GM18498 (cell line): ENCODE data around the gene SEMG1.

Experiments used
- ATAC-seq: cut with Tn5 transposase; IDR thresholded peaks from one replicate; pipeline ENCODE4 v1.9.1; 2021; ENCODE audit warnings: mild to moderate bottlenecking, moderate library complexity; ENCODE audit not compliant: unreplicated experiment

SEMG1 gene

GRCh38 chr20:45206725-45207124 is at the start of gene SEMG1:
Gene SEMG1, plus strand, starts transcription at chr20:45207033. Its CDS starts 21 bp downstream, at chr20:45207054.
- ATAC-seq: no peak

GRCh38 chr20:45157962-45158361 is 48.9 kb upstream of the SEMG1 start:
- ATAC-seq: no peak

GRCh38 chr20:45163083-45163803 is 43.6 kb upstream of the SEMG1 start:
- ATAC-seq: no peak

DNA sequence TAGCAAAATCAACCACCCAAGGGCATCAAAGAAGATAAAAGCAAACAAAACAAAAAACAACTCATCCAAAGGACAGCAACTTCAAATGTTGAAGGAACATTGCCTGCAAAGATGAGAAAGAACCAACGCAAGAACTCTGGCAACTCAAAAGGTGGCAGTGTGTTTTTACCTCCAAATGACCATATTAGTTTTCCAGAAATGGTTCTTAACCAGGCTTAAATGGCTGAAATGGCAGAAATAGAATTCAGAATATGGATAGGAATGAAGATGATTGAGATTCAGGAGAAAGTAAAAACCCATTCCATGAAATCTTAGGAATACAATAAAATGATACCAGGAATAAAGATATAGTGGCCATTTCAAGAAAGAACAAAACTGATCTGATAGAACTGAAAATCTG is 41.9 kb upstream of the SEMG1 start:
- ATAC-seq: no peak

- no peak for ATAC-seq
Measured at GRCh38 chr20:45173522-45173921, 33.3 kb upstream of the SEMG1 start.

GRCh38 chr20:45174434-45175364 is 32.1 kb upstream of the SEMG1 start, which contains the start of gene PI3:
Gene PI3, plus strand, starts transcription at chr20:45174902. Its CDS starts 21 bp downstream, at chr20:45174923.
- no peak for ATAC-seq

GRCh38 chr20:45176526-45177267 is 30.1 kb upstream of the SEMG1 start:
- no peak for ATAC-seq

- no peak for ATAC-seq
Measured at GRCh38 chr20:45179166-45179565, 27.7 kb upstream of the SEMG1 start.

DNA sequence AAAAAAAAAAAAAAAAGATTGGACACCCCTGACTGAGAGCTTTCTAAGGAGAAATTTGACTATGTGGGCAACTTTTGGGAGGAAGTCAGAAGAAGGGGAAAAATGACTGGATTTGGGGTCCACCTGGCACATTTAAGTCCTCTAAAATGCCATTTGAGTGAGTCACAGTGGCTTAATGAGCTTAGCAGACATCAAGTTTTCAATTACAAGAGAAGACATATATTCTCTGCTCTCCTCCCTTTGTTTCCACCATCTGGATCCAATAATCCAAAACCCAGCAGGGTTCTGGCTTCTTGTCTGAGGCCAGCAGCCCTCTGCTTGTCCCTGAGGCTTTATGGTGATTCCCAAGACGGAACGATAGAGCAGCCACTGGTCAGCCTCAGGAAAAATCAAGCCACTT is 25.2 kb upstream of the SEMG1 start:
- no peak for ATAC-seq

DNA sequence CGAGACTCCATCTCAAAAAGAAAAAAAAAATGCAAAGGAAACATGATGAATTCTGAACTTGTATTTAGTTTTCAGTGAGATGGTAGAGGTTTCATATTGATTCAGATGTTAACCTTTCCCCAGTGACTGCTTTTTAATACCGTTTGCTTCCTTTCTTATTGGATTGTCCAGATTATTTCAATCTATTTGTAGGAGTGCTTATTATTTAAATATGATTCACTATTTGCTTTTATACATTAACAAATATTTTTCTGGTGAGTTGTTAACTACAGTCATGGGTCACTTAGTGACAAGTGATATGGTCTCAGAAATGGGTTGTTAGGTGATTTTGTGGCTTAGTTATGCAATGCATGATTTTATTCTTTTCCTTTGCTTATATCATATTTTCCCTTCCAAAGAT is 23.7 kb upstream of the SEMG1 start:
- ATAC-seq: no peak

DNA sequence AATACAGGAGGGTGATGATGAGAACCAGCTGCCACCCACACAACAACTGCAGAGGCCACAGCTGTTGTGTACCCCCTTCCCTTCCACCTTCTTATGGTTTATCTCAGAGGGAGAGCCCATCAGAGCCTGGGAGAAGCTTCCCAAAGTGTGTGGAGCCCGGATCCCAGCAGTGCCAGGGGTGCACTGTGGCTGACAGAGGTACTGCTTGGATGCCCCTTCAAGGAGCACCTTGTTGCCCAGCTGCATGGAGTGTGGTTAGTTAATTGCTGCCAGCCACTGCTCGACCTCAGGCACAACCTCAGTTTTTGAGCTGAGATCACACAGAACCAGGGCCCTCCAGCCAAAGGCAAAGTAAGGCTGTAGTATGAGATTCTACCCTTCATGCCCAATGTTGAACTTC is 19.1 kb upstream of the SEMG1 start:
- no peak for ATAC-seq

- no peak for ATAC-seq
Measured at GRCh38 chr20:45189067-45189609, 17.7 kb upstream of the SEMG1 start.

DNA sequence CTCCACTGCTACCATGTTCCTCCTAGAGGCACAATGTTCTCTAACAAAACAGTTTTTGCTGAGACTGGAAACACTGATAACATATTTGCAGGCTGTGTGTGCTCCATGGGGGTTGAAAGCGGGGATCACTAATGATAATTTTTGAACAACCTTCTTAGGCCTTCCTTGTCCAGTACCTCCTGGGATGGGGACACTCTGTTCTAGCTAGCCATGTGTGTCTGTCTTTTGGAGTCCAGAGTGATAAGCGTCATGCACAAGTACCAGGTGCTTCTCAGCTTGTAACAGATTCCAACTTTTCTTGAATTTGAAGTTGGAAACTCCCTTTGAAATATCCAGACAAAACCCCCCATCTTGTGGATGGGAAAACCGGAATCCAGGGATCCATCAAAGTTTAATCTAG is 17.0 kb upstream of the SEMG1 start:
- ATAC-seq: no peak

- ATAC-seq: no peak
Measured at GRCh38 chr20:45191926-45192325, 14.9 kb upstream of the SEMG1 start.

GRCh38 chr20:45193331-45193730 is 13.5 kb upstream of the SEMG1 start:
- ATAC-seq: no peak

DNA sequence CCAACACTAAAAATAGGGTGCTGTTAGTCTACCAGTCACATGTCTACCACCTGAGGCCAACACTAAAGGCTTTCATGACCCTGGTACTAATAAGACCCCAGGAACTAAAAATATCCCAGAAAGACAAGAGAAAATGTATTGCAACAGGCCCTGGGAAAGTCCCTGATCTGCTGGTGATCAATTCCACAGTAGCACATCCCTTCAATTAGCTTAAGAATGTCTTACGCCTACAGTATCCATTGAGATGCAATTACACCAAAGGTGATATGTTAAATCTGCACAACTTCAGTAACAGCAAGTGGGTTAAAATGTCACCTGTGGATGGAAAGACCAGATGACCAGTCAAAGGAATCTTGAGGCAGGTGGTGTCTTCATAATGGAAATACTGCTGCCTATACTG is 3.1 kb downstream of the SEMG1 start:
- no peak for ATAC-seq

DNA sequence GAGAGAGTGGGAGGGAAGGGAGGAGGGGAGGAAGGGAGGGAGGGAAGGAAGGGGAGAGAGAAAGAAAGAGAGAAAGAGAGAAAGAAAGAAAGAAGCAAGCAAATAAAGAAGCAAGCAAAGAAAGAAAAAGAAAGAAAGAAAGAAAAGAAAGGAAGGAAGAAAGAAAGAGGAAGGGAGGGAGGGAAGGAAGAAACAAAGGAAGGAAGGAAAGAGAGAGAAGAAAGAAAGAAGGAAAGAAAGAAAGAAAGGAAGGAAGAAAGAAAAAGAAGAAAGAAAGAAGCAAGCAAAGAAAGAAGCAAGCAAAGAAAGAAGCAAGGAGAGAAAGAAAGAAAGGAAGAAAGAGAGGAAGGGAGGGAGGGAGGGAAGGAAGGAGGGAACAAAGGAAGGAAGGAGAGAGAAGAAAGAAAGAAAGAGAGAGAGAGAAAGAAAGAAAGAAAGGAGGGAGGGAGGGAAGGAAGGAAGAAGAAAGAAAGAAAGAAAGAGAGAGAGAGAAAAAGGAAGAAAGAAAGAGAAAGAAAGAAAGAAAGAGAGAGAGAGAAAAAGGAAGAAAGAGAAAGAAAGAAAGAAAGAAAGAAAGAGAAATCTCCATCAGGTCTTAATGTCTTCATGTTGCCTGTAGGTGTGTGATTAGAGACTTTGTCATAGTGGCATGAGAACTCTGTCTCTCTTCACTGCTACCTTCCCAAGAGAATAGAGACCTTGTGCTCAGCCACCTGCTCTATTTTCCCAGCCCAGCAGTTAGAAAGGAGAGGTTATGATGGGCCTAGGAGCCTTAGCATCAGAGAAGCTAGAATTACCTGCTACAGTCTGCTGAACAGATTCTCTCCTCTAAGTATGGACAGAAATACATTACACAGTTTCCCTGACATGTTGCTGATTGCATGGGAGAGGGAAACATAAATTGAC is 5.0 kb downstream of the SEMG1 start:
- no peak for ATAC-seq

DNA sequence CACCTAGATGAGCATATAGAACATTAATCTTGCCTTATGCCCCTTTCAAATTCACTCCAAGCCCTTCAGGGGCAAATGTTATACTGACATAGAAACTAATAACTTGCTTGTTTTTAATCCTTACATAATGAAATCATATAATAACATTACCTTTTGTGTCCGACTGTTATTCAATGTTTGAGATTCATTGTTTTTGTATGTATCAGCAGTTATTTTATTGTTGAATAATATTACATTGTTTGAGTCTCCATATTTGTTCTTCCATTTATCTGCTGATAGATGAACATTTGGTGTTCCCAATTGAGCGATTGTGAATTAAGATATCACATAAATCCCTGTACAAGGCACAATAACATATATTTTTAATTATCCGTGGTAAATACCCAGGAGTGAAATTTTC is 6.0 kb downstream of the SEMG1 start:
- no peak for ATAC-seq

- no peak for ATAC-seq
Measured at GRCh38 chr20:45218124-45218523, 11.3 kb downstream of the SEMG1 start.

GRCh38 chr20:45218636-45219035 is 11.8 kb downstream of the SEMG1 start:
- no peak for ATAC-seq
